Breast epithelium (tissue), 3 donors: ENCODE measurements around the gene KRTAP10-10.

Experiments used
- POLR2A ChIP-seq: fragments of 450-650 bp; IDR thresholded peaks from one replicate; pipeline ENCODE4 v1.6.1; 2016; ENCODE audit warnings: antibody characterized with exemption, mild to moderate bottlenecking, moderate library complexity
- POLR2AphosphoS5 ChIP-seq, 3 donors: sonication (generic); formaldehyde crosslinking; IDR thresholded peaks; one replicate each; pipeline ENCODE4 v1.6.1; 2017; ENCODE audit warnings: antibody characterized with exemption in 3 of 3
- TF ChIP-seq, protein P1 (sequence below), 3 donors: fragments of 450-650 bp; IDR thresholded peaks; one replicate each; pipeline ENCODE4 v1.5.1; 2016 to 2017; ENCODE audit warnings: antibody characterized with exemption in 3 of 3, mild to moderate bottlenecking in 3 of 3, moderate library complexity in 3 of 3

DNA sequence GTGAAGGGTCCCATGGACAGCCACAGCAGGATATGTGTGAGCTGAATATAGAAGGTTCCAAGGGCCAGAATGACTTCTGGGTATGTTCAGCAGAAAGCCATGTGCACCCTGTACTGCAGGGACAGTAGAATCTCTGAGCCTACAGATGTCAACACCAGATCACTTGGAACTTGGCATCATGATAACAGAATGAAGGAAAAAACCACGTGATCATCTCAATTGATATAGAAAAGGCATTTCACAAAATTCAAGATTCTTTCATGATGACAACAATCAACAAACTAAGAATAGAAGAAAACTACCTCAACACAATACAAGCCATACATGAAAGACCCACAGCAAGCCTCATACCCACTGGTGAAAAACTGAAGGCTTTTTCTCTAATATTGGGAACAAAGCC is 30.5 kb downstream of the KRTAP10-10 start:
- TF ChIP-seq, protein P1, sequence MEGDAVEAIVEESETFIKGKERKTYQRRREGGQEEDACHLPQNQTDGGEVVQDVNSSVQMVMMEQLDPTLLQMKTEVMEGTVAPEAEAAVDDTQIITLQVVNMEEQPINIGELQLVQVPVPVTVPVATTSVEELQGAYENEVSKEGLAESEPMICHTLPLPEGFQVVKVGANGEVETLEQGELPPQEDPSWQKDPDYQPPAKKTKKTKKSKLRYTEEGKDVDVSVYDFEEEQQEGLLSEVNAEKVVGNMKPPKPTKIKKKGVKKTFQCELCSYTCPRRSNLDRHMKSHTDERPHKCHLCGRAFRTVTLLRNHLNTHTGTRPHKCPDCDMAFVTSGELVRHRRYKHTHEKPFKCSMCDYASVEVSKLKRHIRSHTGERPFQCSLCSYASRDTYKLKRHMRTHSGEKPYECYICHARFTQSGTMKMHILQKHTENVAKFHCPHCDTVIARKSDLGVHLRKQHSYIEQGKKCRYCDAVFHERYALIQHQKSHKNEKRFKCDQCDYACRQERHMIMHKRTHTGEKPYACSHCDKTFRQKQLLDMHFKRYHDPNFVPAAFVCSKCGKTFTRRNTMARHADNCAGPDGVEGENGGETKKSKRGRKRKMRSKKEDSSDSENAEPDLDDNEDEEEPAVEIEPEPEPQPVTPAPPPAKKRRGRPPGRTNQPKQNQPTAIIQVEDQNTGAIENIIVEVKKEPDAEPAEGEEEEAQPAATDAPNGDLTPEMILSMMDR (IDR thresholded peaks at IDR 0.05) = no peak
- no peak for TF ChIP-seq POLR2AphosphoS5 (IDR thresholded peaks at IDR 0.05)
- no peak for TF ChIP-seq POLR2A
